OCI-LY7 (cell line): ENCODE results near the gene RNF213.

Source experiments
- CTCF ChIP-seq: fragments of 200-600 bp; sonication (generic); conservative IDR thresholded peaks from 2 replicates; pipeline ENCODE4 v1.5.1; 2014; ENCODE audit warnings: mild to moderate bottlenecking, antibody characterized with exemption, low read length, moderate library complexity, mixed read lengths
- EZH2phosphoT487 ChIP-seq: fragments of 200-600 bp; sonication (generic); IDR thresholded peaks from 2 replicates; pipeline ENCODE4 v1.6.1; 2018; ENCODE audit warnings: low read depth, borderline replicate concordance, mild to moderate bottlenecking, mixed run types, antibody characterized with exemption, low read length, moderate library complexity, mixed read lengths

GRCh38 chr17:80292521-80292971 is 31.9 kb downstream of the RNF213 start:
- TF ChIP-seq CTCF: no peak
- TF ChIP-seq EZH2phosphoT487: no peak
